Measurements from ENCODE around the gene GET4. TPM values are rescaled to one million over a fixed set of nuclear protein-coding genes. Genes with fewer than 3 reads are reported as not detected.

GET4 gene
- total and polyA plus RNA-seq, 10 of the 15 experiments (the other 5 are each of a cell fraction or from before 2014, with no cell fraction given) = 0.66 to 73.8 (median 34.0) TPM

- no peak for TF ChIP-seq ZBTB11 (CRISPR knock-in tag; IDR thresholded peaks at IDR 0.05)
- no peak for TF ChIP-seq ATF3 (IDR thresholded peaks at IDR 0.05; ENCODE audit: borderline replicate concordance, extremely low read depth, low read depth, low read length)
- peak; percentile 39; the same call in 1 of the 2 replicates for TF ChIP-seq BCLAF1 (IDR thresholded peaks at IDR 0.05)
- no peak for TF ChIP-seq HSF1 (IDR thresholded peaks at IDR 0.05; ENCODE audit: low read depth, low read length)
- TF ChIP-seq CUX1 (IDR thresholded peaks at IDR 0.05; ENCODE audit: insufficient replicate concordance, low read depth, low read length) = no peak
- TF ChIP-seq NFYA (IDR thresholded peaks at IDR 0.05; ENCODE audit: borderline replicate concordance, low read depth, low read length) = no peak
- no peak for TF ChIP-seq USF2 (IDR thresholded peaks at IDR 0.05; ENCODE audit: borderline replicate concordance, low read depth, low read length)
- peak; percentile 69; the same call in 1 of the 2 replicates for TF ChIP-seq MTA3 (IDR thresholded peaks at IDR 0.05; ENCODE audit: borderline replicate concordance, low read length)
- TF ChIP-seq E2F4 (IDR thresholded peaks at IDR 0.05; ENCODE audit: low read depth, low read length) = no peak
These were observed 47.0 kb downstream of the GET4 start (continued) for GRCh38 chr7:923108-924041.
